Activated naive CD8-positive, alpha-beta T cell treated with anti-CD3 and anti-CD28 coated beads, Interleukin-2, amount 10 ng/mL, durations not matched to agents 7 days and 5 days (primary cell): ENCODE measurements around the gene VAMP4. TPM values are rescaled to one million over a fixed set of nuclear protein-coding genes. Genes with fewer than 3 reads are reported as not detected.

Experiments
- total RNA-seq, 2 experiments: library from RNA; stranded (reverse); gene quantifications; one replicate each; pipeline ENCODE4 v1.2.3, GENCODE V29; 2021

The VAMP4 gene
- total RNA-seq, 2 experiments from 2014 or later, result 17.5 to 20.8 TPM

Other genes starting within 250 kb of the VAMP4 start
- gene MYOCOS, start 119.8 kb downstream of the VAMP4 start, total RNA-seq, result under 1 TPM; 0.14 to 0.28 TPM
- gene MYOC, start 89.4 kb downstream of the VAMP4 start, total RNA-seq, result not detected
- gene METTL13, start 39.6 kb upstream of the VAMP4 start, total RNA-seq, result 10 to 100 TPM; 36.9 to 38.7 TPM
- gene DNM3, start 99.4 kb upstream of the VAMP4 start, total RNA-seq, result 1 to 10 TPM; 2.0 to 2.4 TPM